ENCODE results near the gene ZCCHC9.

Gene ZCCHC9

GRCh38 chr5:81359108-81359507 lies 57.7 kb downstream of the ZCCHC9 start:
- H3K79me2 ChIP-seq (ENCODE audit: low read length): no peaks in the 10 kb centered on the region
- H3K4me2 ChIP-seq (ENCODE audit: low read depth, low read length): no peak overlapping the region
- no peak overlapping the region for H3K27ac ChIP-seq (ENCODE audit: low read length)
- no peaks in the 10 kb centered on the region for H3K4me1 ChIP-seq (ENCODE audit: low read length)
- TF ChIP-seq CTCF (IDR thresholded peaks at IDR 0.05; ENCODE audit: low read length) (no peak), EZH2 (optimal IDR thresholded peaks at IDR 0.05; ENCODE audit: low read depth, low read length) (no peak), EZH2phosphoT487 (IDR thresholded peaks at IDR 0.05; ENCODE audit: low read length) (no peak)
- no peak overlapping the region for H2AFZ ChIP-seq (ENCODE audit: low read length)
- no peaks in the 10 kb centered on the region for H4K20me1 ChIP-seq (ENCODE audit: insufficient read depth, low read length)
- no peaks in the 10 kb centered on the region for H3K36me3 ChIP-seq (replicated peaks; ENCODE audit: insufficient read depth, low read length)
- H3F3A ChIP-seq (ENCODE audit: insufficient read depth, low read length): no peaks in the 10 kb centered on the region
- no peaks in the 10 kb centered on the region for H3K27me3 ChIP-seq (replicated peaks; ENCODE audit: insufficient read depth, low read length)
- no peaks in the 10 kb centered on the region for H3K9me3 ChIP-seq (replicated peaks; ENCODE audit: insufficient read depth, low read length)
- no peak overlapping the region for H3K4me3 ChIP-seq (ENCODE audit: low read length)
- no peak overlapping the region for H3K9ac ChIP-seq (ENCODE audit: low read length)
- DNase-seq: no peak
- H3K9me2 ChIP-seq (replicated peaks; ENCODE audit: insufficient read depth, low read length): no peaks in the 10 kb centered on the region

DNA sequence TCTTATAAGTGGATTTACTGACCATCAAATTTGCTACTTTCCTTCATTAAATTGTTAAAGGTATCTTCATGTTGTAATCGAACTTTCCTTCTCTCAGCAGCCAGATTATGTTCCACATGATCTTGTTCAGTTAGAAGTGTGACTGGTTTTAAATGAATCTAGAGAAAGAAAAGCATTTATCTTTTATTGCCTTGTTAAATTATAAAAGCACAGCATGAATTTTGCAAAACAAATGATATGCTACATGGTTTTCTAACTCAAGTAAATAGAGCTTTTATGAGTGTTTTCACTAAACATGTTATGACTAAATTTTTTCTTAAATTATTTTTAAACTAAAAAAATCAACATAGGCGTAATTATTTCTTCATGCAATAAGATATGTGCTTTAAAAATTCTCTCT lies 58.5 kb downstream of the ZCCHC9 start:
- Histone ChIP-seq H3K27me3 (replicated peaks; ENCODE audit: insufficient read depth, low read length) (no peaks in the 10 kb centered on the region), H3K9me3 (replicated peaks; ENCODE audit: insufficient read depth, low read length) (no peaks in the 10 kb centered on the region), H3K4me1 (ENCODE audit: low read length) (no peaks in the 10 kb centered on the region), H2AFZ (ENCODE audit: low read length) (no peak overlapping the region), H3K79me2 (ENCODE audit: low read length) (no peaks in the 10 kb centered on the region), H3K36me3 (replicated peaks; ENCODE audit: insufficient read depth, low read length) (no peaks in the 10 kb centered on the region), H4K20me1 (ENCODE audit: insufficient read depth, low read length) (no peaks in the 10 kb centered on the region), H3K9me2 (replicated peaks; ENCODE audit: insufficient read depth, low read length) (no peaks in the 10 kb centered on the region), H3K4me3 (ENCODE audit: low read length) (no peak overlapping the region), H3F3A (ENCODE audit: insufficient read depth, low read length) (no peaks in the 10 kb centered on the region), H3K4me2 (ENCODE audit: low read depth, low read length) (no peak overlapping the region), H3K27ac (ENCODE audit: low read length) (no peak overlapping the region), H3K9ac (ENCODE audit: low read length) (no peak overlapping the region)
- no peak for DNase-seq
- no peak for TF ChIP-seq EZH2 (optimal IDR thresholded peaks at IDR 0.05; ENCODE audit: low read depth, low read length)
- TF ChIP-seq EZH2phosphoT487 (IDR thresholded peaks at IDR 0.05; ENCODE audit: low read length): no peak
- TF ChIP-seq CTCF (IDR thresholded peaks at IDR 0.05; ENCODE audit: low read length): no peak

- no peaks in the 10 kb centered on the region for H3K9me2 ChIP-seq (replicated peaks; ENCODE audit: insufficient read depth, low read length)
- DNase-seq: no peak
- H3K27ac ChIP-seq (ENCODE audit: low read length): no peak overlapping the region
- H3K4me2 ChIP-seq (ENCODE audit: low read depth, low read length): no peak overlapping the region
- H3K4me1 ChIP-seq (ENCODE audit: low read length): no peaks in the 10 kb centered on the region
- no peaks in the 10 kb centered on the region for H3K36me3 ChIP-seq (replicated peaks; ENCODE audit: insufficient read depth, low read length)
- no peaks in the 10 kb centered on the region for H3K9me3 ChIP-seq (replicated peaks; ENCODE audit: insufficient read depth, low read length)
- no peaks in the 10 kb centered on the region for H3K79me2 ChIP-seq (ENCODE audit: low read length)
- no peak overlapping the region for H3K4me3 ChIP-seq (ENCODE audit: low read length)
- H3F3A ChIP-seq (ENCODE audit: insufficient read depth, low read length): no peaks in the 10 kb centered on the region
- TF ChIP-seq EZH2 (optimal IDR thresholded peaks at IDR 0.05; ENCODE audit: low read depth, low read length) (no peak), CTCF (IDR thresholded peaks at IDR 0.05; ENCODE audit: low read length) (no peak), EZH2phosphoT487 (IDR thresholded peaks at IDR 0.05; ENCODE audit: low read length) (no peak)
- H2AFZ ChIP-seq (ENCODE audit: low read length): no peak overlapping the region
- H4K20me1 ChIP-seq (ENCODE audit: insufficient read depth, low read length): no peaks in the 10 kb centered on the region
- H3K27me3 ChIP-seq (replicated peaks; ENCODE audit: insufficient read depth, low read length): no peaks in the 10 kb centered on the region
- H3K9ac ChIP-seq (ENCODE audit: low read length): no peak overlapping the region
Observed at GRCh38 chr5:81360640-81361039, 59.3 kb downstream of the ZCCHC9 start.

Data from MM.1S (cell line).